GM19397 (cell line): ENCODE data around the gene PLCD1.
"Not testable (repeated sequence)": the region's sequence is repeated elsewhere in the genome, so short reads cannot be mapped to it uniquely, and the experiment has no call there.

Experiments used
- ATAC-seq: cut with Tn5 transposase; IDR thresholded peaks from one replicate; pipeline ENCODE4 v1.9.1; 2021; ENCODE audit warnings: mild to moderate bottlenecking, moderate library complexity; ENCODE audit not compliant: unreplicated experiment

PLCD1 gene

GRCh38 chr3:37988376-37988775 is 41.1 kb downstream of the PLCD1 start:
- ATAC-seq: not testable (repeated sequence)

GRCh38 chr3:37987751-37988179 is 41.7 kb downstream of the PLCD1 start:
- ATAC-seq: no peak

- ATAC-seq: no peak
Observed at GRCh38 chr3:37987315-37987697, 42.1 kb downstream of the PLCD1 start.

- no peak for ATAC-seq
Observed at GRCh38 chr3:37986479-37987314, 42.7 kb downstream of the PLCD1 start.

- ATAC-seq: no peak
Observed at GRCh38 chr3:37985637-37986320, 43.7 kb downstream of the PLCD1 start.

- no peak for ATAC-seq
Observed at GRCh38 chr3:37984596-37984995, 44.8 kb downstream of the PLCD1 start.

GRCh38 chr3:37984051-37984450 is 45.4 kb downstream of the PLCD1 start:
- no peak for ATAC-seq

- ATAC-seq: no peak
Observed at GRCh38 chr3:37982331-37982730, 47.1 kb downstream of the PLCD1 start.

GRCh38 chr3:37981348-37981664 is 48.1 kb downstream of the PLCD1 start:
- ATAC-seq: no peak

- ATAC-seq: no peak
Observed at GRCh38 chr3:37980462-37981347, 48.7 kb downstream of the PLCD1 start.

- no peak for ATAC-seq
Observed at GRCh38 chr3:37979541-37980461, 49.6 kb downstream of the PLCD1 start.

GRCh38 chr3:37974121-37975083 is 55.0 kb downstream of the PLCD1 start:
- ATAC-seq: peak; percentile 85

- ATAC-seq: no peak
Observed at GRCh38 chr3:37973246-37974054, 56.0 kb downstream of the PLCD1 start.

GRCh38 chr3:37972056-37972455 is 57.4 kb downstream of the PLCD1 start:
- not testable (repeated sequence) for ATAC-seq

- no peak for ATAC-seq
Observed at GRCh38 chr3:37971467-37971866, 58.0 kb downstream of the PLCD1 start.

- no peak for ATAC-seq
Observed at GRCh38 chr3:37970802-37971201, 58.6 kb downstream of the PLCD1 start.

GRCh38 chr3:37969596-37970100 is 59.8 kb downstream of the PLCD1 start:
- no peak for ATAC-seq
